ENCODE measurements around the gene WDSUB1.

WDSUB1 gene

GRCh38 chr2:159287733-159288132, 1.2 kb upstream of the WDSUB1 start:
- Histone ChIP-seq H3K27ac (ENCODE audit: low read length) (no peak overlapping the region), H3K4me3 (ENCODE audit: low read length) (peak overlapping the region; percentile 92; the same call in 1 of the 2 replicates), H3K9me3 (ENCODE audit: insufficient read depth, low read depth, low read length) (no peaks in the 10 kb centered on the region), H3K9ac (ENCODE audit: low read depth, low read length) (peak overlapping the region; percentile 87; the same call in 1 of the 2 replicates), H3K36me3 (ENCODE audit: insufficient read depth, low read depth, low read length) (no peaks in the 10 kb centered on the region), H3K27me3 (ENCODE audit: insufficient read depth, low read length) (no peaks in the 10 kb centered on the region), H3K4me1 (ENCODE audit: insufficient read depth, low read length) (no peaks in the 10 kb centered on the region; the same call in 1 of the 2 replicates)

GRCh38 chr2:159286709-159287441, 372 bp upstream of the WDSUB1 start:
- Histone ChIP-seq H3K9me3 (ENCODE audit: insufficient read depth, low read depth, low read length) (no peaks in the 10 kb centered on the region), H3K4me1 (ENCODE audit: insufficient read depth, low read length) (no peaks in the 10 kb centered on the region; the same call in 1 of the 2 replicates), H3K4me3 (ENCODE audit: low read length) (peak overlapping the region; percentile 92), H3K9ac (ENCODE audit: low read depth, low read length) (peak overlapping the region; percentile 87), H3K27ac (ENCODE audit: low read length) (peak overlapping the region; percentile 75), H3K36me3 (ENCODE audit: insufficient read depth, low read depth, low read length) (no peaks in the 10 kb centered on the region), H3K27me3 (ENCODE audit: insufficient read depth, low read length) (no peaks in the 10 kb centered on the region)

- Histone ChIP-seq H3K27ac (ENCODE audit: low read length) (no peak overlapping the region), H3K4me1 (ENCODE audit: insufficient read depth, low read length) (no peaks in the 10 kb centered on the region; the same call in 1 of the 2 replicates), H3K9ac (ENCODE audit: low read depth, low read length) (peak overlapping the region; percentile 68; the same call in 1 of the 2 replicates), H3K9me3 (ENCODE audit: insufficient read depth, low read depth, low read length) (no peaks in the 10 kb centered on the region), H3K27me3 (ENCODE audit: insufficient read depth, low read length) (no peaks in the 10 kb centered on the region), H3K4me3 (ENCODE audit: low read length) (peak overlapping the region; percentile 82), H3K36me3 (ENCODE audit: insufficient read depth, low read depth, low read length) (peaks cover 4% of the 10 kb centered on the region; the same call in 1 of the 2 replicates)
These were observed 1.1 kb downstream of the WDSUB1 start for GRCh38 chr2:159285433-159285832.

GRCh38 chr2:159283529-159283928, 3.0 kb downstream of the WDSUB1 start:
- H3K27ac ChIP-seq (ENCODE audit: low read length): no peak overlapping the region
- no peaks in the 10 kb centered on the region for H3K27me3 ChIP-seq (ENCODE audit: insufficient read depth, low read length)
- H3K9me3 ChIP-seq (ENCODE audit: insufficient read depth, low read depth, low read length): no peaks in the 10 kb centered on the region
- H3K4me1 ChIP-seq (ENCODE audit: insufficient read depth, low read length): no peaks in the 10 kb centered on the region; the same call in 1 of the 2 replicates
- H3K4me3 ChIP-seq (ENCODE audit: low read length): no peak overlapping the region
- peaks cover 4% of the 10 kb centered on the region; the same call in 1 of the 2 replicates for H3K36me3 ChIP-seq (ENCODE audit: insufficient read depth, low read depth, low read length)
- H3K9ac ChIP-seq (ENCODE audit: low read depth, low read length): no peak overlapping the region

GRCh38 chr2:159281002-159281401, 5.5 kb downstream of the WDSUB1 start:
- Histone ChIP-seq H3K9me3 (ENCODE audit: insufficient read depth, low read depth, low read length) (no peaks in the 10 kb centered on the region), H3K4me3 (ENCODE audit: low read length) (no peak overlapping the region), H3K27me3 (ENCODE audit: insufficient read depth, low read length) (no peaks in the 10 kb centered on the region), H3K27ac (ENCODE audit: low read length) (no peak overlapping the region), H3K4me1 (ENCODE audit: insufficient read depth, low read length) (no peaks in the 10 kb centered on the region), H3K36me3 (ENCODE audit: insufficient read depth, low read depth, low read length) (peaks cover 4% of the 10 kb centered on the region; the same call in 1 of the 2 replicates), H3K9ac (ENCODE audit: low read depth, low read length) (no peak overlapping the region)

GRCh38 chr2:159279700-159280099, 6.8 kb downstream of the WDSUB1 start:
- H3K4me1 ChIP-seq (ENCODE audit: insufficient read depth, low read length): no peaks in the 10 kb centered on the region
- no peak overlapping the region for H3K9ac ChIP-seq (ENCODE audit: low read depth, low read length)
- no peaks in the 10 kb centered on the region for H3K27me3 ChIP-seq (ENCODE audit: insufficient read depth, low read length)
- no peak overlapping the region for H3K4me3 ChIP-seq (ENCODE audit: low read length)
- no peak overlapping the region for H3K27ac ChIP-seq (ENCODE audit: low read length)
- H3K9me3 ChIP-seq (ENCODE audit: insufficient read depth, low read depth, low read length): no peaks in the 10 kb centered on the region
- H3K36me3 ChIP-seq (ENCODE audit: insufficient read depth, low read depth, low read length): peaks cover 4% of the 10 kb centered on the region; the same call in 1 of the 2 replicates

GRCh38 chr2:159275111-159275510, 11.4 kb downstream of the WDSUB1 start:
- H3K9me3 ChIP-seq (ENCODE audit: insufficient read depth, low read depth, low read length): no peaks in the 10 kb centered on the region
- no peaks in the 10 kb centered on the region for H3K36me3 ChIP-seq (ENCODE audit: insufficient read depth, low read depth, low read length)
- no peak overlapping the region for H3K9ac ChIP-seq (ENCODE audit: low read depth, low read length)
- H3K27ac ChIP-seq (ENCODE audit: low read length): no peak overlapping the region
- no peaks in the 10 kb centered on the region for H3K4me1 ChIP-seq (ENCODE audit: insufficient read depth, low read length)
- H3K27me3 ChIP-seq (ENCODE audit: insufficient read depth, low read length): no peaks in the 10 kb centered on the region
- H3K4me3 ChIP-seq (ENCODE audit: low read length): no peak overlapping the region

- Histone ChIP-seq H3K4me1 (ENCODE audit: insufficient read depth, low read length) (no peaks in the 10 kb centered on the region; the same call in 1 of the 2 replicates), H3K27me3 (ENCODE audit: insufficient read depth, low read length) (no peaks in the 10 kb centered on the region), H3K9me3 (ENCODE audit: insufficient read depth, low read depth, low read length) (no peaks in the 10 kb centered on the region), H3K27ac (ENCODE audit: low read length) (no peak overlapping the region), H3K36me3 (ENCODE audit: insufficient read depth, low read depth, low read length) (no peaks in the 10 kb centered on the region), H3K9ac (ENCODE audit: low read depth, low read length) (no peak overlapping the region), H3K4me3 (ENCODE audit: low read length) (no peak overlapping the region)
These were observed 14.3 kb downstream of the WDSUB1 start for GRCh38 chr2:159272156-159272555.

GRCh38 chr2:159270744-159271379, 15.6 kb downstream of the WDSUB1 start:
- no peaks in the 10 kb centered on the region for H3K27me3 ChIP-seq (ENCODE audit: insufficient read depth, low read length)
- no peak overlapping the region for H3K27ac ChIP-seq (ENCODE audit: low read length)
- H3K9ac ChIP-seq (ENCODE audit: low read depth, low read length): no peak overlapping the region
- H3K4me3 ChIP-seq (ENCODE audit: low read length): no peak overlapping the region
- H3K36me3 ChIP-seq (ENCODE audit: insufficient read depth, low read depth, low read length): no peaks in the 10 kb centered on the region
- no peaks in the 10 kb centered on the region; the same call in 1 of the 2 replicates for H3K4me1 ChIP-seq (ENCODE audit: insufficient read depth, low read length)
- H3K9me3 ChIP-seq (ENCODE audit: insufficient read depth, low read depth, low read length): no peaks in the 10 kb centered on the region

- no peaks in the 10 kb centered on the region for H3K36me3 ChIP-seq (ENCODE audit: insufficient read depth, low read depth, low read length)
- no peak overlapping the region for H3K27ac ChIP-seq (ENCODE audit: low read length)
- H3K9me3 ChIP-seq (ENCODE audit: insufficient read depth, low read depth, low read length): no peaks in the 10 kb centered on the region
- no peak overlapping the region for H3K9ac ChIP-seq (ENCODE audit: low read depth, low read length)
- H3K27me3 ChIP-seq (ENCODE audit: insufficient read depth, low read length): no peaks in the 10 kb centered on the region
- no peak overlapping the region for H3K4me3 ChIP-seq (ENCODE audit: low read length)
- H3K4me1 ChIP-seq (ENCODE audit: insufficient read depth, low read length): no peaks in the 10 kb centered on the region; the same call in 1 of the 2 replicates
These were observed 18.6 kb downstream of the WDSUB1 start for GRCh38 chr2:159267921-159268320.

- H3K4me1 ChIP-seq (ENCODE audit: insufficient read depth, low read length): no peaks in the 10 kb centered on the region; the same call in 1 of the 2 replicates
- no peak overlapping the region for H3K27ac ChIP-seq (ENCODE audit: low read length)
- no peak overlapping the region for H3K4me3 ChIP-seq (ENCODE audit: low read length)
These were observed 19.9 kb downstream of the WDSUB1 start for GRCh38 chr2:159266554-159266953.

GRCh38 chr2:159265171-159265576, 21.3 kb downstream of the WDSUB1 start:
- H3K27ac ChIP-seq (ENCODE audit: low read length): no peak overlapping the region
- H3K9ac ChIP-seq (ENCODE audit: low read depth, low read length): no peak overlapping the region
- H3K4me1 ChIP-seq (ENCODE audit: insufficient read depth, low read length): no peaks in the 10 kb centered on the region; the same call in 1 of the 2 replicates

More at GRCh38 chr2:159266554-159266953, 19.9 kb downstream of the WDSUB1 start:
- H3K9me3 ChIP-seq (ENCODE audit: insufficient read depth, low read depth, low read length): no peaks in the 10 kb centered on the region
- H3K36me3 ChIP-seq (ENCODE audit: insufficient read depth, low read depth, low read length): no peaks in the 10 kb centered on the region
- H3K27me3 ChIP-seq (ENCODE audit: insufficient read depth, low read length): no peaks in the 10 kb centered on the region
- H3K9ac ChIP-seq (ENCODE audit: low read depth, low read length): no peak overlapping the region

More at GRCh38 chr2:159265171-159265576, 21.3 kb downstream of the WDSUB1 start:
- no peaks in the 10 kb centered on the region for H3K36me3 ChIP-seq (ENCODE audit: insufficient read depth, low read depth, low read length)
- H3K27me3 ChIP-seq (ENCODE audit: insufficient read depth, low read length): no peaks in the 10 kb centered on the region
- no peak overlapping the region for H3K4me3 ChIP-seq (ENCODE audit: low read length)
- no peaks in the 10 kb centered on the region for H3K9me3 ChIP-seq (ENCODE audit: insufficient read depth, low read depth, low read length)
